Tibial nerve (tissue), 4 donors: Measurements from ENCODE around the gene GRID1. TPM values are rescaled to one million over a fixed set of nuclear protein-coding genes. Genes with fewer than 3 reads are reported as not detected.

Source experiments
- DNase-seq, 2 donors: peaks; one replicate each; pipeline ENCODE4 v3.0.0-alpha.2; 2019; ENCODE audit warnings: low spot score in 2 of 2
- H3K27ac ChIP-seq, 4 donors: fragments of 200-600 bp; sonication (generic) in 3 of 4; one replicate each; pipeline ENCODE4 v1.5.1; 2017 to 2019; ENCODE audit warnings: mild to moderate bottlenecking in 1 of 4
- H3K27me3 ChIP-seq, 2 donors: fragments of 200-600 bp; sonication (generic) in 1 of 2; one replicate each; pipeline versions ENCODE4 v1.5.1 to v1.6.0; 2017 to 2019
- H3K36me3 ChIP-seq, 3 donors: fragments of 200-600 bp; sonication (generic); one replicate each; pipeline ENCODE4 v1.5.1; 2018 to 2019
- H3K4me1 ChIP-seq, 4 donors: fragments of 200-600 bp; sonication (generic) in 3 of 4; one replicate each; pipeline ENCODE4 v1.5.1; 2017 to 2019
- H3K4me3 ChIP-seq, 4 donors: fragments of 200-600 bp; sonication (generic) in 3 of 4; one replicate each; pipeline ENCODE4 v1.5.1; 2017 to 2019; ENCODE audit warnings: mild to moderate bottlenecking in 1 of 4, moderate library complexity in 1 of 4
- H3K9me3 ChIP-seq, 4 donors: fragments of 200-600 bp; sonication (generic) in 3 of 4; one replicate each; pipeline ENCODE4 v1.5.1; 2017 to 2019
- EP300 ChIP-seq, 2 donors: sonication (generic); formaldehyde crosslinking; IDR thresholded peaks; one replicate each; pipeline ENCODE4 v1.6.1; 2017; ENCODE audit warnings: antibody characterized with exemption in 2 of 2, mild to moderate bottlenecking in 1 of 2
- POLR2A ChIP-seq, 2 donors: fragments of 450-650 bp; IDR thresholded peaks; one replicate each; pipeline ENCODE4 v1.6.1; 2017; ENCODE audit warnings: antibody characterized with exemption in 2 of 2, mild to moderate bottlenecking in 2 of 2, moderate library complexity in 2 of 2
- WGBS, 2 donors: methylation state at CpG; one replicate each; pipeline ENCODE4 v1.1.5; 2018; 5-methylcytosine and 5-hydroxymethylcytosine counted together
- total RNA-seq, 4 donors: library from RNA; depleted of rRNA; stranded (reverse); fragments of >200 nt; gene quantifications; one replicate each; pipeline ENCODE4 v1.1.0, GENCODE V29; 2016
- TF ChIP-seq, protein P1 (sequence below), 5 experiments: fragments of 200-600 bp in 3 of 5; fragments of 450-650 bp in 2 of 5; sonication (generic) in 3 of 5; IDR thresholded peaks; one replicate each; pipeline ENCODE4 v1.5.1; 2016 to 2019; ENCODE audit warnings: antibody characterized with exemption in 5 of 5, mild to moderate bottlenecking in 3 of 5, moderate library complexity in 2 of 5

The GRID1 gene
- total RNA-seq, 4 donors from 2014 or later = 7.7 to 16.3 (median 10.5) TPM

DNA sequence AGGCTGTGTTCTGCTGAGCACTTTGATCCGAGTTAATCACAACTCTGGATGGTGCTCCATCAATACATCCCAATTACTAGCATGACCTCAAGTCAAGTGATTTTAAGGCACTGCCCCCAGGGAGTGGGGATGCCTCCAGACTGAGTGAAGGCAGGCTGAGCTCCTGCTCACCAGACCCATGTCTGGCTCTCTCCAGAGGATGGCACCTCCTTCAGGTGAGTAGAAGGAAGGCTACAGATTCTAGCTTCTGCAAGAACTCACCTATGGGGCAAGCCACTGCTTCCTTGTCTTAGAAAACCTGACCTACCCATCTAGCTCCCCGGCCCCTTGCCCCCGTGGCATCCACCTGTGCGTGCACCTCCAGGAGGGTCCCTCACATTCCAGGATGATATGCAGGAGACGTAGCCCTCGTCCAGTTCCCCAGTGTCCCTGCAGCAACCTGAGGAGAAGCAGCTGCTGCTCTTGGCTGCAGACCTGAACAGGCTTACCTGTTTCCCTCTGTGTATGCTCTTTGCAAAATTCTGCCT, 390.3 kb downstream of the GRID1 start:
- TF ChIP-seq POLR2A (IDR thresholded peaks at IDR 0.05) (no peak), EP300 (IDR thresholded peaks at IDR 0.05) (no peak)
- TF ChIP-seq, protein P1, sequence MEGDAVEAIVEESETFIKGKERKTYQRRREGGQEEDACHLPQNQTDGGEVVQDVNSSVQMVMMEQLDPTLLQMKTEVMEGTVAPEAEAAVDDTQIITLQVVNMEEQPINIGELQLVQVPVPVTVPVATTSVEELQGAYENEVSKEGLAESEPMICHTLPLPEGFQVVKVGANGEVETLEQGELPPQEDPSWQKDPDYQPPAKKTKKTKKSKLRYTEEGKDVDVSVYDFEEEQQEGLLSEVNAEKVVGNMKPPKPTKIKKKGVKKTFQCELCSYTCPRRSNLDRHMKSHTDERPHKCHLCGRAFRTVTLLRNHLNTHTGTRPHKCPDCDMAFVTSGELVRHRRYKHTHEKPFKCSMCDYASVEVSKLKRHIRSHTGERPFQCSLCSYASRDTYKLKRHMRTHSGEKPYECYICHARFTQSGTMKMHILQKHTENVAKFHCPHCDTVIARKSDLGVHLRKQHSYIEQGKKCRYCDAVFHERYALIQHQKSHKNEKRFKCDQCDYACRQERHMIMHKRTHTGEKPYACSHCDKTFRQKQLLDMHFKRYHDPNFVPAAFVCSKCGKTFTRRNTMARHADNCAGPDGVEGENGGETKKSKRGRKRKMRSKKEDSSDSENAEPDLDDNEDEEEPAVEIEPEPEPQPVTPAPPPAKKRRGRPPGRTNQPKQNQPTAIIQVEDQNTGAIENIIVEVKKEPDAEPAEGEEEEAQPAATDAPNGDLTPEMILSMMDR (IDR thresholded peaks at IDR 0.05) = no peak
- H3K4me3 ChIP-seq = no peak overlapping the region
- no peaks in the 10 kb centered on the region for H3K36me3 ChIP-seq
- H3K27me3 ChIP-seq = no peaks in the 10 kb centered on the region
- peaks cover 0 to 8% (median 0%) of the 10 kb centered on the region in 4 donors for H3K9me3 ChIP-seq
- H3K27ac ChIP-seq = no peak overlapping the region
- WGBS, 2 donors = 74 to 85% methylated on average over 6 of the region's 6 CpGs
- H3K4me1 ChIP-seq = no peaks in the 10 kb centered on the region
- no peak for DNase-seq

DNA sequence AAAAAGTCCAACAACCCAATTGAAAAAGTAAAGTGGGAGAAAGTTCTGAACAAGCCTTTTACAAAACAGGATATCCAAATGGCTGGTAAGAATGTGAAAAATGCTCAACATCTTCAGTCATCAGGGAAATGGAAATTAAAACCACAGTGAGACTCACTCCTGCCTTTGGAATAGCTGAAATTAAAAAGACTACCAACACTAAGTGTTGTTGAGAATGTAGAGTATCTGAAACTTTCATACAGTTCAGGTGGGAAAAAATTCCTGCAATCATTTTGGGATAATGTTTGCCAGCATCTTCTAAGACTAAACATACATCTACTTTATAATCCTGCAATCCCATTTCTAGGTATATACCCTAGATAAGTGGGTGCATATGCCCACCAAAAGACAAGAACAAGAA, 395.1 kb downstream of the GRID1 start:
- Histone ChIP-seq H3K27me3 (no peaks in the 10 kb centered on the region), H3K27ac (no peak overlapping the region), H3K9me3 (peaks cover 0 to 24% (median 0%) of the 10 kb centered on the region in 4 donors), H3K4me1 (no peaks in the 10 kb centered on the region), H3K36me3 (no peaks in the 10 kb centered on the region), H3K4me3 (no peak overlapping the region)
- no peak for DNase-seq
- TF ChIP-seq POLR2A (IDR thresholded peaks at IDR 0.05) (no peak), EP300 (IDR thresholded peaks at IDR 0.05) (no peak)
- TF ChIP-seq, protein P1 (IDR thresholded peaks at IDR 0.05) = no peak

DNA sequence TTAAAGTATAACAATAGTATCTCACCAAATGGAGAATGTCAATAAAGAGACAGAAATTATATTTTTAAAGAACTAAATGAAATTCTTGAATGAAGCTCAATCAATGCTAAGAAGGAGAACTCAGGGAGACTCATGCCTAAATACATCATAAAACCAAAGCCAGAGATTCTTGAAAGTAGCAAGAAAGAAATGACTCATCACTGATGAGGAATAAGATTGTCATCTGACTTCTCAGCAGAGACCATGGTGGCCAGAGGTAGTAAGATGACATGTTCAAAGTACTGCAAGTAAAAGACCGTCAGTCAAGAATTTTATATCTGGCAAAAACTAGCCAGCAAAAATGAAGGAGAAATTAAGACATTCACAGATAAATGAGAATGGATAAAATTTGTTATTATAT, 399.0 kb downstream of the GRID1 start:
- H3K9me3 ChIP-seq = peaks cover 0 to 40% (median 0%) of the 10 kb centered on the region in 4 donors
- 94% methylated on average over 1 of the region's 1 CpG for WGBS, 2 donors
- DNase-seq = no peak

DNA sequence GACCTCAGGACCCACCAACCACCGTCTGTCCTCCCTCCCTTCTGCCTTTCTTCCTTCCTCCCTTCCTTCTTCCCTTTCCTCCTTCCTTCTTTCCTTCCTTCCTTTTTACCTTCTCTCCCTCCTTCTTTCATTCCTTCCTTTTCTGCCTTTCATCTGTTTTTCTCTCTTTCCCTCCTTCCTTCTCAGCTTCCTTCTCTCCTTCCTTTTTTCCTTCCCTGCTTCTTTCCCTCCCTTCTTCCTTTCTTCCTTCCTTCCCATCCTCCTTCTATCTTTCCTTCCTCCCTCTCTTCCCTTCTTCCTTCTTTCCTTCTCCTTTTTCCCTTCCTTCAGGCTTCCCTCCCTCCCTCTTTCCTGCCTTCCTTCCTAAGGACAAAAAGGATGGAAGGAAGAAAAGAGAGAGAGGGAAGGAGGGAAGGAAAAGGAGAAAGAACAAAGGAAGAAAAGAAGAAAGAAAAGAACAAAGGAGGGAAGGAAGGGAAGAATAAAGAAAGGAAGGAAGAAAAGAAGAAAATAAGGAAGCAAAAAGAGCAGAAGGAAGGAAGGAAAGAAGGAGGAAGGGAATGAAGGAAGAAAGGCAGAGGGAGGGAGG, 405.0 kb downstream of the GRID1 start:
- Histone ChIP-seq H3K4me3 (no peak overlapping the region), H3K27me3 (no peaks in the 10 kb centered on the region), H3K27ac (no peak overlapping the region), H3K9me3 (peaks cover 0 to 16% (median 0%) of the 10 kb centered on the region in 4 donors), H3K36me3 (no peaks in the 10 kb centered on the region), H3K4me1 (no peaks in the 10 kb centered on the region)
- DNase-seq = no peak
- 68 to 73% methylated on average over 1 of the region's 1 CpG for WGBS, 2 donors
- no peak for TF ChIP-seq EP300 (IDR thresholded peaks at IDR 0.05)
- no peak for TF ChIP-seq POLR2A (IDR thresholded peaks at IDR 0.05)
- TF ChIP-seq, protein P1 (IDR thresholded peaks at IDR 0.05) = no peak

More for the DNA sequence above, 399.0 kb downstream of the GRID1 start:
- H3K27ac ChIP-seq = no peak overlapping the region
- no peaks in the 10 kb centered on the region for H3K36me3 ChIP-seq
- TF ChIP-seq POLR2A (IDR thresholded peaks at IDR 0.05) = no peak
- TF ChIP-seq EP300 (IDR thresholded peaks at IDR 0.05) = no peak
- TF ChIP-seq, protein P1 (IDR thresholded peaks at IDR 0.05) = no peak
- H3K4me3 ChIP-seq = no peak overlapping the region
- no peaks in the 10 kb centered on the region for H3K27me3 ChIP-seq
- no peaks in the 10 kb centered on the region for H3K4me1 ChIP-seq

DNA sequence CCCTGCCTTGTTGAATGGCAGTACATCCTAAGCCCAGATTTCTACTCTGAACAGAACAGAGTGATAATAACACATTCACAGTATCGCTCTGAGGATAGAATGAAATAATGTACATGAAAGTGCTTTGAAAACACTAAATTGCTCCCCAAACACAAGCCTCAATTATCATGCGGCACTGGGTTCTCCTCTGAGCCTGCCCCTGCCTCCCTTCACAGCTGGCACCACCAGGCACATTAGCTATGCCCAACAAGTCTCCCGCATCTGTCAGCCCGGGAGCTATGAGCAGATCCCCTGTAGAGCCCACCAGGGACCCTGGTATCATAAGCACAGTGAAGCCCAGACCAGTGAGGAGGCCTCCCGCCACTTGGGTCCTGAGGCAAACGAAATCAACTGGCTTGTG, 405.5 kb downstream of the GRID1 start:
- DNase-seq = no peak
- H3K27me3 ChIP-seq = no peaks in the 10 kb centered on the region
- H3K4me1 ChIP-seq = no peaks in the 10 kb centered on the region
- no peak overlapping the region for H3K27ac ChIP-seq
- no peaks in the 10 kb centered on the region for H3K36me3 ChIP-seq
- H3K9me3 ChIP-seq = peaks cover 0 to 16% (median 0%) of the 10 kb centered on the region in 4 donors
- WGBS, 2 donors = 85 to 88% methylated on average over 6 of the region's 6 CpGs
- H3K4me3 ChIP-seq = no peak overlapping the region
- TF ChIP-seq, protein P1 (IDR thresholded peaks at IDR 0.05) = no peak
